ENCODE measurements around the gene PLEKHH2.

PLEKHH2 gene

GRCh38 chr2:43642363-43642762 lies 5.3 kb downstream of the PLEKHH2 start:
- no peak overlapping the region for H3K27ac ChIP-seq (replicated peaks)
- peaks cover 4% of the 10 kb centered on the region for H3K27me3 ChIP-seq (ENCODE audit: insufficient read depth, poor library complexity, severe bottlenecking)
- TF ChIP-seq SPI1 (IDR thresholded peaks at IDR 0.05; ENCODE audit: borderline replicate concordance, low read depth) (no peak), REST (IDR thresholded peaks at IDR 0.05; ENCODE audit: insufficient replicate concordance, low read depth) (no peak), CTCF (IDR thresholded peaks at IDR 0.05; ENCODE audit: insufficient read depth, low read length) (no peak), POLR2AphosphoS5 (IDR thresholded peaks at IDR 0.05; ENCODE audit: low read depth) (no peak), GABPA (IDR thresholded peaks at IDR 0.05; ENCODE audit: low read depth) (no peak)
- no peak for DNase-seq (ENCODE audit: low read depth in 1 of 2, low spot score in 1 of 2)
- no peak overlapping the region for H3K4me3 ChIP-seq (replicated peaks; ENCODE audit: insufficient read depth, low read length)

GRCh38 chr2:43643680-43644079 lies 6.6 kb downstream of the PLEKHH2 start:
- no peak overlapping the region for H3K4me3 ChIP-seq (replicated peaks; ENCODE audit: insufficient read depth, low read length)
- no peak for DNase-seq (ENCODE audit: low read depth in 1 of 2, low spot score in 1 of 2)
- TF ChIP-seq POLR2AphosphoS5 (IDR thresholded peaks at IDR 0.05; ENCODE audit: low read depth) (no peak), SPI1 (IDR thresholded peaks at IDR 0.05; ENCODE audit: borderline replicate concordance, low read depth) (no peak), GABPA (IDR thresholded peaks at IDR 0.05; ENCODE audit: low read depth) (no peak), REST (IDR thresholded peaks at IDR 0.05; ENCODE audit: insufficient replicate concordance, low read depth) (no peak), CTCF (IDR thresholded peaks at IDR 0.05; ENCODE audit: insufficient read depth, low read length) (no peak)
- H3K27me3 ChIP-seq (ENCODE audit: insufficient read depth, poor library complexity, severe bottlenecking) = no peaks in the 10 kb centered on the region
- H3K27ac ChIP-seq (replicated peaks) = no peak overlapping the region

- TF ChIP-seq POLR2AphosphoS5 (IDR thresholded peaks at IDR 0.05; ENCODE audit: low read depth) (no peak), SPI1 (IDR thresholded peaks at IDR 0.05; ENCODE audit: borderline replicate concordance, low read depth) (no peak), CTCF (IDR thresholded peaks at IDR 0.05; ENCODE audit: insufficient read depth, low read length) (no peak), REST (IDR thresholded peaks at IDR 0.05; ENCODE audit: insufficient replicate concordance, low read depth) (no peak)
- no peak overlapping the region for H3K4me3 ChIP-seq (replicated peaks; ENCODE audit: insufficient read depth, low read length)
- DNase-seq (ENCODE audit: low read depth in 1 of 2, low spot score in 1 of 2) = no peak
- H3K27me3 ChIP-seq (ENCODE audit: insufficient read depth, poor library complexity, severe bottlenecking) = peaks cover 4% of the 10 kb centered on the region
- no peak overlapping the region for H3K27ac ChIP-seq (replicated peaks)
Measured at GRCh38 chr2:43648994-43649701, 12.1 kb downstream of the PLEKHH2 start.

Measured in HL-60 (cell line).